MM.1S (cell line): ENCODE measurements around the gene GPR4.

Experiments used
- CTCF ChIP-seq: fragments of 300-600 bp; sonication (generic); IDR thresholded peaks from 2 replicates; pipeline ENCODE4 v1.5.1; 2016; ENCODE audit warnings: antibody characterized with exemption, low read length, mixed read lengths
- EZH2 ChIP-seq: fragments of 300-600 bp; sonication (generic); optimal IDR thresholded peaks from 2 replicates; pipeline ENCODE3; 2017; ENCODE audit warnings: low read depth, mild to moderate bottlenecking, antibody characterized with exemption, low read length, mixed read lengths
- EZH2phosphoT487 ChIP-seq: fragments of 300-600 bp; sonication (generic); IDR thresholded peaks from 2 replicates; pipeline ENCODE4 v1.6.1; 2018; ENCODE audit warnings: antibody characterized with exemption, low read length

- TF ChIP-seq EZH2phosphoT487 = no peak
- TF ChIP-seq CTCF = no peak
- no peak for TF ChIP-seq EZH2
Observed at GRCh38 chr19:45636275-45636674, 34.3 kb upstream of the GPR4 start.
